Measurements from ENCODE around the gene SF3B4. TPM values are rescaled to one million over a fixed set of nuclear protein-coding genes. Genes with fewer than 3 reads are reported as not detected.
"Not testable (repeated sequence)": the region's sequence is repeated elsewhere in the genome, so short reads cannot be mapped to it uniquely, and the experiment has no call there.

Gene SF3B4
- total RNA-seq, 1 experiment from 2014 or later: 79.2 TPM

DNA sequence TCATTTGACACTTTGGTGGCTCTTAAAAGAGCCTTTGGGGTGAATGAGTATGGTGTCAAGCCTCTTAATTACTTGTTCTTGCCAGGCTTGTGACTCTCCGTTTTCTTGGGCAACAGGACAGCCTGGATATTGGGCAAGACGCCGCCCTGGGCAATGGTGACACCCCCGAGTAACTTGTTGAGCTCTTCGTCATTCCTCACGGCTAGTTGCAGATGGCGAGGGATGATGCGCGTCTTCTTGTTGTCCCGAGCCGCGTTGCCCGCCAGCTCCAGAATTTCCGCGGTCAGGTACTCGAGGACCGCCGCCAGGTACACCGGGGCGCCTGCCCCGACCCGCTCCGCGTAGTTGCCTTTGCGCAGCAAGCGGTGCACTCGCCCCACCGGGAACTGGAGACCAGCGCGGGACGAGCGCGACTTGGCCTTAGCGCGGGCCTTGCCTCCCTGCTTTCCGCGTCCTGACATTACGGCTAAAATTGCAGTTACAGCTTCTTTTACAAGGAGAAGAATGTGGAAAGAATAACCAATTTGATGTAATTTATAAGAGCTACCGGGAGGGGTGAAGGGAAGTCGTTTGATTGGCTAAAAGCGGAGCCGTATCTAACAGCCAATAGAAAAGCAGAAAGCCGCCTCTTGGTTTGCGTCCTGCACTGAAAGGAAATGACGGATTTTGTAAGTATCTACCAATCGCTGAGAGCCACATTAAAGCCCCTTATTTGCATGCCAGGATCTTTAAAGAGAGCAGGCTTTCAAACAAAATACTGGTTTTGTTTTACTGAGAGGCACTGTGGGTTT, 40.0 kb downstream of the SF3B4 start:
- Mint-ChIP-seq H3K27ac (ENCODE audit: low read depth, unreplicated experiment) (no peak overlapping the region), H3K4me1 (ENCODE audit: insufficient read depth, unreplicated experiment) (no peaks in the 10 kb centered on the region), H3K36me3 (ENCODE audit: insufficient read depth, unreplicated experiment) (no peaks in the 10 kb centered on the region), H3K9me3 (ENCODE audit: unreplicated experiment) (no peaks in the 10 kb centered on the region), H3K4me3 (ENCODE audit: unreplicated experiment) (no peak overlapping the region), H3K27me3 (ENCODE audit: insufficient read depth, unreplicated experiment) (no peaks in the 10 kb centered on the region)
- ChIA-PET CTCF (interaction anchor here (0.5 to 1.7 kb wide), 15 partner anchors 17 to 756 kb away, joined by 3 to 8 read pairs (median 3); partner anchors contain the start of gene VPS45), POLR2A (interaction anchor here (0.6 to 11.7 kb wide), 64 partner anchors 9 to 1119 kb away, joined by 3 to 632 read pairs (median 8); partner anchors contain the start of genes ANP32E, BOLA1, MCL1 and MINDY1)
- TSS peak; percentile 3 for BruUV-seq (replicated peaks)
- DNase-seq (ENCODE audit: unreplicated experiment): peak; percentile 99
- intact Hi-C loops (cut with micrococcal nuclease): loop anchor here (1.0 to 2.0 kb wide), 6 partner anchors 39 to 299 kb away; partner anchors contain the start of gene SF3B4
- TF ChIP-seq, protein P1, sequence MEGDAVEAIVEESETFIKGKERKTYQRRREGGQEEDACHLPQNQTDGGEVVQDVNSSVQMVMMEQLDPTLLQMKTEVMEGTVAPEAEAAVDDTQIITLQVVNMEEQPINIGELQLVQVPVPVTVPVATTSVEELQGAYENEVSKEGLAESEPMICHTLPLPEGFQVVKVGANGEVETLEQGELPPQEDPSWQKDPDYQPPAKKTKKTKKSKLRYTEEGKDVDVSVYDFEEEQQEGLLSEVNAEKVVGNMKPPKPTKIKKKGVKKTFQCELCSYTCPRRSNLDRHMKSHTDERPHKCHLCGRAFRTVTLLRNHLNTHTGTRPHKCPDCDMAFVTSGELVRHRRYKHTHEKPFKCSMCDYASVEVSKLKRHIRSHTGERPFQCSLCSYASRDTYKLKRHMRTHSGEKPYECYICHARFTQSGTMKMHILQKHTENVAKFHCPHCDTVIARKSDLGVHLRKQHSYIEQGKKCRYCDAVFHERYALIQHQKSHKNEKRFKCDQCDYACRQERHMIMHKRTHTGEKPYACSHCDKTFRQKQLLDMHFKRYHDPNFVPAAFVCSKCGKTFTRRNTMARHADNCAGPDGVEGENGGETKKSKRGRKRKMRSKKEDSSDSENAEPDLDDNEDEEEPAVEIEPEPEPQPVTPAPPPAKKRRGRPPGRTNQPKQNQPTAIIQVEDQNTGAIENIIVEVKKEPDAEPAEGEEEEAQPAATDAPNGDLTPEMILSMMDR (IDR thresholded peaks at IDR 0.05; ENCODE audit: unreplicated experiment): peak; percentile 18

DNA sequence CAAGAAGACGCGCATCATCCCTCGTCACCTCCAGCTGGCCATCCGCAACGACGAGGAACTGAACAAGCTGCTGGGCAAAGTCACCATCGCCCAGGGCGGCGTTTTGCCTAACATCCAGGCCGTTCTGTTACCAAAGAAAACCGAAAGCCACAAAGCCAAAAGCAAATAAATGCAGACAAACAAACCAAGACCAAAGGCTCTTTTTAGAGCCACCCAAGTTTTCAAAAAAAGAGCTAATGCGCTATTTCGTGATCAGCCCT, 40.5 kb downstream of the SF3B4 start:
- BruUV-seq (replicated peaks); H3K27ac Mint-ChIP-seq (ENCODE audit: low read depth, unreplicated experiment); H3K4me1 Mint-ChIP-seq (ENCODE audit: insufficient read depth, unreplicated experiment); H3K4me3 Mint-ChIP-seq (ENCODE audit: unreplicated experiment); H3K36me3 Mint-ChIP-seq (ENCODE audit: insufficient read depth, unreplicated experiment); H3K27me3 Mint-ChIP-seq (ENCODE audit: insufficient read depth, unreplicated experiment); H3K9me3 Mint-ChIP-seq (ENCODE audit: unreplicated experiment); DNase-seq (ENCODE audit: unreplicated experiment): not testable (repeated sequence)
- intact Hi-C loops (cut with micrococcal nuclease): loop anchor here (1.0 kb wide), 2 partner anchors 52 to 282 kb away; no protein-coding TSS in a partner anchor
- CTCF ChIA-PET: interaction anchor here (0.5 to 1.7 kb wide), 4 partner anchors 43 to 279 kb away, joined by 3 to 8 read pairs (median 4); no protein-coding TSS in a partner anchor
- POLR2A ChIA-PET: interaction anchor here (0.6 to 11.7 kb wide), 67 partner anchors 8 to 1119 kb away, joined by 3 to 632 read pairs (median 7); partner anchors contain the start of genes ANP32E, BOLA1, MCL1 and MINDY1

DNA sequence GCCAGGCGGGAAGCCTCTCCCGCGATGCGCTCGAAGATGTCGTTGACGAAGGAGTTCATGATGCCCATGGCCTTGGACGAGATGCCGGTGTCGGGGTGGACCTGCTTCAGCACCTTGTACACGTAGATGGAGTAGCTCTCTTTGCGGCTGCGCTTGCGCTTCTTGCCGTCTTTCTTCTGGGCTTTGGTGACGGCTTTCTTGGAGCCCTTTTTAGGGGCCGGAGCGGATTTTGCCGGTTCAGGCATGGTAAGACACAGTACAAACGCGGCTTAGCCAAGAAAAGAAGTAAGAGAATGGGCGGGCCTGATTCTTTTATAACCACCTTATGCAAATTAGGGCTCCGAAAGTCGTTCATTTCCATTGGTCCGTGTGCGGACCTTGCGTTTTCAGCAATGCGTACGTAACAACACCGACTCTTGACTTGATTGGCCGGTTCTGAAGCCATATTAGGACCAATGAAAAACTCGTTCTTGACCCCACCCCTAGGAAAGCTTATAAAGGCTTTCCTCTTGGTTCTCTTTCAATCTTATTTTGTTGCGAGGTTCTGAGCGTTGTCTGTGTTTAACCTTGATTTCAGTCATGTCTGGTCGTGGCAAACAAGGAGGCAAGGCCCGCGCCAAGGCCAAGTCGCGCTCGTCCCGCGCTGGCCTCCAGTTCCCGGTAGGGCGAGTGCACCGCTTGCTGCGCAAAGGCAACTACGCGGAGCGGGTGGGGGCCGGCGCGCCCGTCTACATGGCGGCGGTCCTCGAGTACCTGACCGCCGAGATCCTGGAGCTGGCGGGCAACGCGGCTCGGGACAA, 41.0 kb downstream of the SF3B4 start:
- BruUV-seq (replicated peaks): TSS peak; percentile 82
- TF ChIP-seq, protein P1 (IDR thresholded peaks at IDR 0.05; ENCODE audit: unreplicated experiment): no peak
- H3K36me3 Mint-ChIP-seq (ENCODE audit: insufficient read depth, unreplicated experiment): no peaks in the 10 kb centered on the region
- ChIA-PET CTCF (interaction anchor here (0.8 to 1.7 kb wide), 5 partner anchors 9 to 279 kb away, joined by 3 to 8 read pairs (median 4); no protein-coding TSS in a partner anchor), POLR2A (interaction anchor here (0.6 to 11.7 kb wide), 64 partner anchors 9 to 1120 kb away, joined by 3 to 632 read pairs (median 8); partner anchors contain the start of genes ANP32E, BOLA1, MCL1 and MINDY1)
- H3K9me3 Mint-ChIP-seq (ENCODE audit: unreplicated experiment): no peaks in the 10 kb centered on the region
- no peak overlapping the region for H3K4me3 Mint-ChIP-seq (ENCODE audit: unreplicated experiment)
- DNase-seq (ENCODE audit: unreplicated experiment): peak; percentile 100
- H3K4me1 Mint-ChIP-seq (ENCODE audit: insufficient read depth, unreplicated experiment): no peaks in the 10 kb centered on the region
- intact Hi-C loops (cut with micrococcal nuclease): loop anchor here (1.0 kb wide), 2 partner anchors 53 to 283 kb away; no protein-coding TSS in a partner anchor
- no peak overlapping the region for H3K27ac Mint-ChIP-seq (ENCODE audit: low read depth, unreplicated experiment)
- H3K27me3 Mint-ChIP-seq (ENCODE audit: insufficient read depth, unreplicated experiment): no peaks in the 10 kb centered on the region

DNA sequence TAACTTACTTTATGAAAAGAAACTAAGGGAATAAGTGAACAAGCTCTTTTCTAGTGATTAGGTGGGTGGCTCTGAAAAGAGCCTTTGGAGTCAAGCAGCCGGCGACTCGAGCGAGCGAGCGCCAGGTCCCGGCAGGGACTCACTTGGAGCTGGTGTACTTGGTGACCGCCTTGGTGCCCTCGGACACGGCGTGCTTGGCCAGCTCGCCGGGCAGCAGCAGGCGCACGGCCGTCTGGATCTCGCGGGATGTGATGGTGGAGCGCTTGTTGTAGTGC, 41.5 kb downstream of the SF3B4 start:
- H3K4me1 Mint-ChIP-seq (ENCODE audit: insufficient read depth, unreplicated experiment); H3K27ac Mint-ChIP-seq (ENCODE audit: low read depth, unreplicated experiment); DNase-seq (ENCODE audit: unreplicated experiment); intact Hi-C loops (cut with micrococcal nuclease); H3K27me3 Mint-ChIP-seq (ENCODE audit: insufficient read depth, unreplicated experiment); H3K36me3 Mint-ChIP-seq (ENCODE audit: insufficient read depth, unreplicated experiment); H3K9me3 Mint-ChIP-seq (ENCODE audit: unreplicated experiment); H3K4me3 Mint-ChIP-seq (ENCODE audit: unreplicated experiment): not testable (repeated sequence)
- ChIA-PET POLR2A (interaction anchor here (0.6 to 11.7 kb wide), 39 partner anchors 9 to 989 kb away, joined by 3 to 632 read pairs (median 14); partner anchors contain the start of genes ANP32E, BOLA1, MCL1 and MTMR11), CTCF (interaction anchor here (0.8 to 1.3 kb wide), 2 partner anchors 8 to 42 kb away, joined by 3 read pairs; no protein-coding TSS in a partner anchor)
- BruUV-seq (replicated peaks): TSS peak; percentile 70
